Pons (tissue), 1 donor: ENCODE results near the gene MPIG6B.
A peak's percentile ranks its signal among the peaks of the same experiment; 100 is the strongest.

ENCODE experiments used
- DNase-seq: peaks from one replicate; pipeline ENCODE4 v3.0.0-alpha.2; 2016; ENCODE audit warnings: low spot score

Gene MPIG6B

GRCh38 chr6:31768363-31769257 lies 45.4 kb downstream of the MPIG6B start:
- peak; percentile 65 for DNase-seq

GRCh38 chr6:31769684-31770371 lies 46.7 kb downstream of the MPIG6B start:
- DNase-seq, result no peak

DNA sequence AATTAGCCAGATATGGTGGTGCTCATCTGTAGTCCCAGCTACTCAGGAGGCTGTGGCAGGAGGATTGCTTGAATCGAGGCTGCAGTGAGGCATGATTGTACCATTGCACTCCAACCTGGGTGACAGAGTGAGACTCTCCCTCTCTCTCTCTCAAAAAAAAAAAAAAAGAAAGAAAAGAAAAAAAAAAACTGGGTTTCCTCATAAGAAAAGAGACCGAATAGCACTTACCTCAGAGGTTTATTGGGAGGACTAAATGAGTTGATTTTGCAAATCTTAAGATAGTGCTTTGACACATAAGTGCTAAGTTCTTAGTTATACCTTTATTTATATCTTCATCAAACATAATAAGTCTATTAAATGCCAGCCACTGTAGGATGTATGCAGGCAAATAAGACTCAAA lies 47.7 kb downstream of the MPIG6B start:
- no peak for DNase-seq

DNA sequence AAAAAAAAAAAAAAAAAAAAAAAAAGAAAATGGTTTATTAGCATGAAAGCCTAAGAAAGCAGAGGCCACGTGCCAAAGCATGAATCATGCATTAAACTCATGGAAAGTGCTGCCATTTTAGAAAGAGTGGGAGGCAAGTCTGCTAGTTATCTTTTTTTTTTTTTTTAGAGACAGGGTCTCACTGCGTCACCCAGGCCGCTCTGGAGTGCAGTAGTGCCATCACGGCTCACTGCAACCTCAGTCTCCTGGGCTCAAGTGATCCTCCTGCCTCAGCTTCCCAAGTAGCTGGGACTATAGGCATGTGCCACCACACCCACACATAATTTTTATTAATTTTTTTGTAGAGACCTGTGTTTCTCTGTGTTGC lies 48.8 kb downstream of the MPIG6B start:
- DNase-seq, result no peak

DNA sequence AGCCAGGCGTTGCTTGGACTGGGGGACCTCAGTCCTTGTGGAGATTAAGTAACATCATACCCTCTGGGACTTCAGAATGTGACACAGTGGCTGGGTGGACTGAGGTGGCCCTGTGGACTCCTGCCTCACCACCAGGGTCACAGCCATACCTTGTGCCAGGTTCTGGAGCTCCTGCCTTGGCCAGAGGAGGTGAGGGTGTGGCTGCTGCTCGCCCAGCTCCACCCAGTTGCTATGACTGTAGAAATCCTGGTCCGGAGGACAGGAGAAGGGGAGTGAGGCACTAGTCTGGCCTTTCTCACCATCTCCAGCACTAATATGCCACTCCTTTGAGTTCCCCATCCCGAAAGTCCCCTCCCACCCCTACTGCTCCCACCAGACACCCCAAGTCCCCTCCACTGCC lies 52.0 kb downstream of the MPIG6B start:
- no peak for DNase-seq

DNA sequence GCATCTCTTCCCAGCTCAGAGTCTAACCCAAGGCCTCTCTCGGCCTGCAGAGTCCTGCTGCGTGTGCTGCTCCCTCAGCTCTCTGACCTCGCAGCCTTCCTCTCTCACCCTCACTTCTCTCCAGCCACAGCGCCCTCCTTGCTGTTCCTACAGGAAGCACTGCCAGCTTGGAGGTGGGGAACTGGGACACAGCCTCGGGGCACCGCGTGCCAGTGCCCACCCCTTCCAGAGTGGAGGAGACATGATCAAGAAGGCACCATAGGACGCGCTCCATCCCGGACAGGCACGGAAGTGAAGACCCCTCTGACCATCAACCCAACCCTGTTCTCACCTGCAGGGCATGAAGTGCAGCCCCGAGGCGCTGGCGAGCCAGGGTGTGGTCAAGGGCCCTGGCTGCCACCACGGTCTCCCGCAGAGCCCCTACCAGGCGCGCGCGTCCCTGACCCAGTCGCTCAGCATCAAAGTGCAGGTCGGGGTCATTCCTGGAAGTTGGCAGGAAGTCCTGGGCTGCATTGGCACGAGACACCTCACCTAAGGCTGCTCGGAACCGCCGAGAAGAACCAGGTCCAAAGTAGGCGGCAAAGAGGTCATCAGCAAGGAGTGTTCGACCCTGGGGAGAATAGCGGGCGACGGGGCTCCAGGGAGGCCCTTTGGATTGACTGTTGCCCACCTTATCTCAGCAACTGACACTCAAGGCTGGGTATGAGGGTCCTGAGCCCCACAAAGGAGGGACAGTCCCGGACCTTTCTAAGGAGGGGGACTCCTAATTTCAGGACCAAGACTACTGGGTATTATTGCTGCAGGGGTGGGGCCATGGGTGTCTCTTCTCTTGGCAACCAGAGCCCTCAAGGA lies 52.7 kb downstream of the MPIG6B start:
- no peak for DNase-seq
